Esophagus squamous epithelium (tissue), 4 donors: ENCODE data around the gene CACNA2D2.

Experiments used
- CTCF ChIP-seq, 6 experiments: fragments of 450-650 bp in 4 of 6; fragments of 200-600 bp in 2 of 6; sonication (generic) in 2 of 6; IDR thresholded peaks; one replicate each; pipeline ENCODE4 v1.5.1; 2016 to 2019; ENCODE audit warnings: antibody characterized with exemption in 6 of 6, mild to moderate bottlenecking in 4 of 6, moderate library complexity in 4 of 6
- POLR2A ChIP-seq, 4 donors: fragments of 450-650 bp; IDR thresholded peaks; one replicate each; pipeline ENCODE4 v1.6.1; 2017; ENCODE audit warnings: antibody characterized with exemption in 4 of 4, mild to moderate bottlenecking in 4 of 4, moderate library complexity in 3 of 4

- TF ChIP-seq POLR2A (IDR thresholded peaks at IDR 0.05) = no peak
- TF ChIP-seq CTCF (IDR thresholded peaks at IDR 0.05) = no peak
Observed at GRCh38 chr3:50393061-50393460, 110.4 kb downstream of the CACNA2D2 start.
